SU-DHL-6 (cell line): ENCODE measurements around the gene PRF1.

Experiments used
- CTCF ChIP-seq: fragments of 200-600 bp; sonication (generic); IDR thresholded peaks from one replicate; pipeline ENCODE4 v1.5.1; 2017; ENCODE audit warnings: antibody characterized with exemption, mild to moderate bottlenecking, low read length, moderate library complexity; ENCODE audit not compliant: insufficient read depth, poor library complexity, severe bottlenecking
- EZH2phosphoT487 ChIP-seq: fragments of 200-600 bp; sonication (generic), shearing (Covaris generic); conservative IDR thresholded peaks from 2 replicates; pipeline ENCODE4 v1.6.1; 2018; ENCODE audit warnings: mild to moderate bottlenecking, antibody characterized with exemption, low read length, moderate library complexity, mixed read lengths

- no peak for TF ChIP-seq CTCF
- no peak for TF ChIP-seq EZH2phosphoT487
Observed at GRCh38 chr10:70557086-70557845, 45.3 kb downstream of the PRF1 start.
